Transverse colon (tissue), 4 donors: ENCODE results near the gene TCERG1L.

ENCODE experiments used
- CTCF ChIP-seq, 5 experiments: fragments of 200-600 bp in 3 of 5; fragments of 450-650 bp in 2 of 5; sonication (generic) in 3 of 5; IDR thresholded peaks; 1 replicate in 2 of 5; 2 replicates in 3 of 5; pipeline ENCODE4 v1.5.1; 2016 to 2017; ENCODE audit warnings: antibody characterized with exemption in 5 of 5, inconsistent platforms in 3 of 5, mild to moderate bottlenecking in 2 of 5, moderate library complexity in 1 of 5
- EP300 ChIP-seq: sonication (generic); formaldehyde crosslinking; IDR thresholded peaks from one replicate; pipeline ENCODE4 v1.6.1; 2017; ENCODE audit warnings: antibody characterized with exemption, low read depth
- POLR2A ChIP-seq: fragments of 450-650 bp; IDR thresholded peaks from one replicate; pipeline ENCODE4 v1.6.1; 2016; ENCODE audit warnings: antibody characterized with exemption, mild to moderate bottlenecking, moderate library complexity
- POLR2AphosphoS5 ChIP-seq, 3 donors: sonication (generic); formaldehyde crosslinking; IDR thresholded peaks; one replicate each; pipeline ENCODE4 v1.6.1; 2016; ENCODE audit warnings: antibody characterized with exemption in 3 of 3

- TF ChIP-seq CTCF (IDR thresholded peaks at IDR 0.05) (no peak), POLR2A (no peak), POLR2AphosphoS5 (IDR thresholded peaks at IDR 0.05) (no peak), EP300 (no peak)
These were observed 217.6 kb downstream of the TCERG1L start for GRCh38 chr10:131093795-131094366.
